ENCODE data around the gene TEDC1. TPM values are rescaled to one million over a fixed set of nuclear protein-coding genes. Genes with fewer than 3 reads are reported as not detected.

TEDC1 gene
- polyA plus RNA-seq, 1 donor (not counting 4 experiments of a cell fraction or from before 2014, with no cell fraction given): 5.0 TPM

DNA sequence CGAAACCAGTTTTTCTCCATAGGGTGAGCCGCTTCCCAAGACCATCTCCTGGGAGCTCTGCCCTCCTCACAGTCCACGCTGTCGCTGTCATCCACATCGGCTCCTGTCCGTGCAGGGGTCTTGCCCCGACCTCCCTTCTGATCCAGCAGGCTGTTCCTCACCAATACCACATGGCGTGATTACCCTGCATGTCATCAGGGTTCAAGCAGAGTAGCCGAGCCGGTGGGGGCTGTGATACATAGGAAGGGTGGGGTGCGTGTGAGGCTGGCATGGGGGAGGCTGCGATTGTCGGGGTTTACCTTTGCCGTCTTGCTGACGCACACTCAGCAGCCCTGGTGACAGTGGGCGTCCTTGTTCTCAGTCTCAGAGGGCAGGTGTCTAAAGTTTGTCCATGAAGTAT lies 17.0 kb downstream of the TEDC1 start:
- Histone ChIP-seq H3K9me1 (ENCODE audit: control insufficient read depth, extremely low read depth, insufficient read depth, low read length) (no peaks in the 10 kb centered on the region), H4K20me1 (ENCODE audit: control insufficient read depth, extremely low read depth, insufficient read depth, low read length) (no peaks in the 10 kb centered on the region), H3K4me2 (ENCODE audit: control insufficient read depth, extremely low read depth, insufficient read depth, low read depth, low read length) (no peak overlapping the region), H3K9ac (ENCODE audit: control insufficient read depth, extremely low read depth, insufficient read depth, low read length) (no peak overlapping the region), H3K27ac (ENCODE audit: control insufficient read depth, insufficient read depth, low read length) (no peak overlapping the region), H3K36me3 (ENCODE audit: control insufficient read depth in 2 of 2, extremely low read depth in 1 of 2, insufficient read depth in 2 of 2, low read length in 2 of 2) (no peaks in the 10 kb centered on the region), H3K4me3 (ENCODE audit: control insufficient read depth in 2 of 3, extremely low read depth in 1 of 3, insufficient read depth in 2 of 3, low read depth in 1 of 3, low read length in 3 of 3) (no peak overlapping the region), H3K4me1 (ENCODE audit: control insufficient read depth, extremely low read depth, insufficient read depth, low read length) (peaks cover 4% of the 10 kb centered on the region), H3K79me2 (ENCODE audit: control insufficient read depth, insufficient read depth, low read length) (no peaks in the 10 kb centered on the region), H3K27me3 (ENCODE audit: control insufficient read depth, extremely low read depth, insufficient read depth, low read length) (no peaks in the 10 kb centered on the region), H2AFZ (ENCODE audit: control insufficient read depth, low read length) (no peak overlapping the region), H3K9me3 (ENCODE audit: control insufficient read depth, low read depth, low read length) (no peaks in the 10 kb centered on the region)
- DNase-seq (ENCODE audit: low read depth, low spot score) (no peak), FAIRE-seq (no peak)
- dilution Hi-C loops (cut with MboI; ENCODE audit: extremely low pct_ligation_motif_present, low sequenced_read_pairs): no loop called here
- TF ChIP-seq, protein P1, sequence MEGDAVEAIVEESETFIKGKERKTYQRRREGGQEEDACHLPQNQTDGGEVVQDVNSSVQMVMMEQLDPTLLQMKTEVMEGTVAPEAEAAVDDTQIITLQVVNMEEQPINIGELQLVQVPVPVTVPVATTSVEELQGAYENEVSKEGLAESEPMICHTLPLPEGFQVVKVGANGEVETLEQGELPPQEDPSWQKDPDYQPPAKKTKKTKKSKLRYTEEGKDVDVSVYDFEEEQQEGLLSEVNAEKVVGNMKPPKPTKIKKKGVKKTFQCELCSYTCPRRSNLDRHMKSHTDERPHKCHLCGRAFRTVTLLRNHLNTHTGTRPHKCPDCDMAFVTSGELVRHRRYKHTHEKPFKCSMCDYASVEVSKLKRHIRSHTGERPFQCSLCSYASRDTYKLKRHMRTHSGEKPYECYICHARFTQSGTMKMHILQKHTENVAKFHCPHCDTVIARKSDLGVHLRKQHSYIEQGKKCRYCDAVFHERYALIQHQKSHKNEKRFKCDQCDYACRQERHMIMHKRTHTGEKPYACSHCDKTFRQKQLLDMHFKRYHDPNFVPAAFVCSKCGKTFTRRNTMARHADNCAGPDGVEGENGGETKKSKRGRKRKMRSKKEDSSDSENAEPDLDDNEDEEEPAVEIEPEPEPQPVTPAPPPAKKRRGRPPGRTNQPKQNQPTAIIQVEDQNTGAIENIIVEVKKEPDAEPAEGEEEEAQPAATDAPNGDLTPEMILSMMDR (optimal IDR thresholded peaks at IDR 0.05 in 1 of 3, IDR thresholded peaks at IDR 0.05 in 1 of 3, conservative IDR thresholded peaks at IDR 0.05 in 1 of 3; ENCODE audit: extremely low read depth in 1 of 3, insufficient read depth in 2 of 3, low read length in 3 of 3): no peak
- TF ChIP-seq EZH2 (IDR thresholded peaks at IDR 0.05; ENCODE audit: low read length): no peak

DNA sequence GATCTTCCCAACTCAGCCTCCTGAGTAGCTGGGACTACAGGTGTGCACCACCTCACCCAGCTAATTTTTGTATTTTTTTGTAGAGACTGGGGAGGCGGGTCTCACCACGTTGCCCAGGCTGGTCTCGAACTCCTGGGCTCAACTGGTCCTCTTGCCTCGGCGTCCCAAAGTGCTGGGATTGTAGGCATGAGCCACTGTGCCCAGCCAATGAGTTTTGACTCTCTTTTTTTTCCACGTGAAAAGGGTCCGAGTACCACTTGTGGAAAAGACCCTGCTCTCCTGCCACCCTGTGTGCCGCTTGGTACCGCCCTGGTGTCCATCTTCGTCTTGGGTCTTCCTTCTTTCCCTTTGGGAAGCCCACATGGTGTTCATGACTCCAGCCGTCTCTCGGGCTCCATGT lies 17.6 kb downstream of the TEDC1 start:
- H3K9me3 ChIP-seq (ENCODE audit: control insufficient read depth, low read depth, low read length): no peaks in the 10 kb centered on the region
- no peak for FAIRE-seq
- H4K20me1 ChIP-seq (ENCODE audit: control insufficient read depth, extremely low read depth, insufficient read depth, low read length): no peaks in the 10 kb centered on the region
- H3K36me3 ChIP-seq (ENCODE audit: control insufficient read depth in 2 of 2, extremely low read depth in 1 of 2, insufficient read depth in 2 of 2, low read length in 2 of 2): no peaks in the 10 kb centered on the region
- no peaks in the 10 kb centered on the region for H3K9me1 ChIP-seq (ENCODE audit: control insufficient read depth, extremely low read depth, insufficient read depth, low read length)
- no peak overlapping the region for H3K27ac ChIP-seq (ENCODE audit: control insufficient read depth, insufficient read depth, low read length)
- H3K4me1 ChIP-seq (ENCODE audit: control insufficient read depth, extremely low read depth, insufficient read depth, low read length): peaks cover 4% of the 10 kb centered on the region
- no peak for DNase-seq (ENCODE audit: low read depth, low spot score)
- no peak overlapping the region for H3K4me3 ChIP-seq (ENCODE audit: control insufficient read depth in 2 of 3, extremely low read depth in 1 of 3, insufficient read depth in 2 of 3, low read depth in 1 of 3, low read length in 3 of 3)
- H2AFZ ChIP-seq (ENCODE audit: control insufficient read depth, low read length): no peak overlapping the region
- no peaks in the 10 kb centered on the region for H3K27me3 ChIP-seq (ENCODE audit: control insufficient read depth, extremely low read depth, insufficient read depth, low read length)
- dilution Hi-C loops (cut with MboI; ENCODE audit: extremely low pct_ligation_motif_present, low sequenced_read_pairs): no loop called here
- H3K79me2 ChIP-seq (ENCODE audit: control insufficient read depth, insufficient read depth, low read length): no peaks in the 10 kb centered on the region
- TF ChIP-seq EZH2 (IDR thresholded peaks at IDR 0.05; ENCODE audit: low read length): no peak
- TF ChIP-seq, protein P1 (optimal IDR thresholded peaks at IDR 0.05 in 1 of 3, IDR thresholded peaks at IDR 0.05 in 1 of 3, conservative IDR thresholded peaks at IDR 0.05 in 1 of 3; ENCODE audit: extremely low read depth in 1 of 3, insufficient read depth in 2 of 3, low read length in 3 of 3): no peak
- no peak overlapping the region for H3K4me2 ChIP-seq (ENCODE audit: control insufficient read depth, extremely low read depth, insufficient read depth, low read depth, low read length)
- H3K9ac ChIP-seq (ENCODE audit: control insufficient read depth, extremely low read depth, insufficient read depth, low read length): no peak overlapping the region

All from keratinocyte (primary cell).